NCI-H2227 treated with DMSO at 0.1 percent for 48 hours (cell line): Measurements from ENCODE around the gene MSANTD3.

ENCODE experiments used
- DNase-seq: peaks from one replicate; lab custom pipeline; 2025; lab: John Stamatoyannopoulos, UW

The MSANTD3 gene

GRCh38 chr9:100465761-100466160 lies 38.8 kb downstream of the MSANTD3 start:
- no peak for DNase-seq

- DNase-seq, result no peak
Observed at GRCh38 chr9:100466171-100466828, 39.4 kb downstream of the MSANTD3 start.

- no peak for DNase-seq
Observed at GRCh38 chr9:100466829-100467221, 39.9 kb downstream of the MSANTD3 start.

GRCh38 chr9:100468041-100468440 lies 41.1 kb downstream of the MSANTD3 start:
- no peak for DNase-seq

- no peak for DNase-seq
Observed at GRCh38 chr9:100472268-100472667, 45.3 kb downstream of the MSANTD3 start.

GRCh38 chr9:100472788-100473275 lies 45.9 kb downstream of the MSANTD3 start, which contains the start of gene TMEFF1:
TSS of gene TMEFF1 (plus strand) at chr9:100473149. CDS start at chr9:100473545, 396 bp downstream.
- peak; percentile 41 for DNase-seq

GRCh38 chr9:100473276-100474081 lies 46.5 kb downstream of the MSANTD3 start:
- no peak for DNase-seq

GRCh38 chr9:100474082-100474923 lies 47.4 kb downstream of the MSANTD3 start:
- no peak for DNase-seq

GRCh38 chr9:100474924-100475276 lies 48.0 kb downstream of the MSANTD3 start:
- DNase-seq, result no peak

GRCh38 chr9:100477241-100477640 lies 50.3 kb downstream of the MSANTD3 start:
- no peak for DNase-seq

- DNase-seq, result no peak
Observed at GRCh38 chr9:100478192-100478591, 51.2 kb downstream of the MSANTD3 start.

GRCh38 chr9:100479820-100480219 lies 52.9 kb downstream of the MSANTD3 start:
- no peak for DNase-seq

- no peak for DNase-seq
Observed at GRCh38 chr9:100485196-100485595, 58.3 kb downstream of the MSANTD3 start.

- DNase-seq, result no peak
Observed at GRCh38 chr9:100486479-100487176, 59.7 kb downstream of the MSANTD3 start.

- no peak for DNase-seq
Observed at GRCh38 chr9:100488177-100488576, 61.2 kb downstream of the MSANTD3 start.

- DNase-seq, result no peak
Observed at GRCh38 chr9:100489836-100490235, 62.9 kb downstream of the MSANTD3 start.

- no peak for DNase-seq
Observed at GRCh38 chr9:100492952-100493351, 66.0 kb downstream of the MSANTD3 start.

- no peak for DNase-seq
Observed at GRCh38 chr9:100498592-100498991, 71.6 kb downstream of the MSANTD3 start.

- DNase-seq, result no peak
Observed at GRCh38 chr9:100499460-100499859, 72.5 kb downstream of the MSANTD3 start.

- DNase-seq, result no peak
Observed at GRCh38 chr9:100499866-100500265, 72.9 kb downstream of the MSANTD3 start.
